ENCODE results near the gene CELSR2. TPM values are rescaled to one million over a fixed set of nuclear protein-coding genes. Genes with fewer than 3 reads are reported as not detected.

CELSR2 gene
- total RNA-seq, 1 experiment from 2014 or later: 8.3 TPM

- intact Hi-C loops (cut with micrococcal nuclease; ENCODE audit: unreplicated experiment): no loop called here
- CTCF ChIA-PET: no interaction called here
- no peaks in the 10 kb centered on the region for H3K27me3 Mint-ChIP-seq (ENCODE audit: insufficient read depth, unreplicated experiment)
- H3K27ac Mint-ChIP-seq (ENCODE audit: unreplicated experiment): no peak overlapping the region
- BruUV-seq (replicated peaks): no TSS peak
- DNase-seq: no peak
- no peaks in the 10 kb centered on the region for H3K4me1 Mint-ChIP-seq (ENCODE audit: low read depth, unreplicated experiment)
- H3K4me3 ChIP-seq (ENCODE audit: low read depth, low read length): no peak overlapping the region
- no peak for TF ChIP-seq CTCF (IDR thresholded peaks at IDR 0.05; ENCODE audit: insufficient read depth in 1 of 2, low read depth in 1 of 2, low read length in 1 of 2, severe bottlenecking in 1 of 2, unreplicated experiment in 1 of 2)
- no peaks in the 10 kb centered on the region for H3K4me1 ChIP-seq
- no peaks in the 10 kb centered on the region for H3K27me3 ChIP-seq (replicated peaks; ENCODE audit: control insufficient read depth, insufficient read depth, low read length)
- H3K36me3 ChIP-seq (ENCODE audit: control insufficient read depth, insufficient read depth, low read length): no peaks in the 10 kb centered on the region
- no peak overlapping the region for H3K4me3 Mint-ChIP-seq (ENCODE audit: unreplicated experiment)
- H3K36me3 Mint-ChIP-seq (ENCODE audit: insufficient read depth, unreplicated experiment): no peaks in the 10 kb centered on the region
- H3K9me3 Mint-ChIP-seq (ENCODE audit: unreplicated experiment): no peaks in the 10 kb centered on the region
- H3K9me3 ChIP-seq: no peaks in the 10 kb centered on the region
- POLR2A ChIA-PET: no interaction called here
Measured at GRCh38 chr1:109290137-109290536, 40.8 kb downstream of the CELSR2 start.

GRCh38 chr1:109290998-109291397 lies 41.7 kb downstream of the CELSR2 start:
- Mint-ChIP-seq H3K4me3 (ENCODE audit: unreplicated experiment) (no peak overlapping the region), H3K4me1 (ENCODE audit: low read depth, unreplicated experiment) (no peaks in the 10 kb centered on the region), H3K36me3 (ENCODE audit: insufficient read depth, unreplicated experiment) (no peaks in the 10 kb centered on the region), H3K27ac (ENCODE audit: unreplicated experiment) (no peak overlapping the region), H3K9me3 (ENCODE audit: unreplicated experiment) (no peaks in the 10 kb centered on the region), H3K27me3 (ENCODE audit: insufficient read depth, unreplicated experiment) (no peaks in the 10 kb centered on the region)
- CTCF ChIA-PET: no interaction called here
- no TSS peak for BruUV-seq (replicated peaks)
- no peaks in the 10 kb centered on the region for H3K36me3 ChIP-seq (ENCODE audit: control insufficient read depth, insufficient read depth, low read length)
- no peak for TF ChIP-seq CTCF (IDR thresholded peaks at IDR 0.05; ENCODE audit: insufficient read depth in 1 of 2, low read depth in 1 of 2, low read length in 1 of 2, severe bottlenecking in 1 of 2, unreplicated experiment in 1 of 2)
- H3K27me3 ChIP-seq (replicated peaks; ENCODE audit: control insufficient read depth, insufficient read depth, low read length): no peaks in the 10 kb centered on the region
- intact Hi-C loops (cut with micrococcal nuclease; ENCODE audit: unreplicated experiment): no loop called here
- POLR2A ChIA-PET: no interaction called here
- H3K4me3 ChIP-seq (ENCODE audit: low read depth, low read length): no peak overlapping the region
- DNase-seq: no peak
- H3K9me3 ChIP-seq: no peaks in the 10 kb centered on the region
- no peaks in the 10 kb centered on the region for H3K4me1 ChIP-seq

GRCh38 chr1:109292364-109292763 lies 43.0 kb downstream of the CELSR2 start:
- Mint-ChIP-seq H3K27ac (ENCODE audit: unreplicated experiment) (no peak overlapping the region), H3K27me3 (ENCODE audit: insufficient read depth, unreplicated experiment) (no peaks in the 10 kb centered on the region), H3K9me3 (ENCODE audit: unreplicated experiment) (no peaks in the 10 kb centered on the region), H3K4me1 (ENCODE audit: low read depth, unreplicated experiment) (no peaks in the 10 kb centered on the region), H3K4me3 (ENCODE audit: unreplicated experiment) (no peak overlapping the region), H3K36me3 (ENCODE audit: insufficient read depth, unreplicated experiment) (no peaks in the 10 kb centered on the region)
- BruUV-seq (replicated peaks): no TSS peak
- Histone ChIP-seq H3K4me1 (no peaks in the 10 kb centered on the region), H3K4me3 (ENCODE audit: low read depth, low read length) (no peak overlapping the region), H3K27me3 (replicated peaks; ENCODE audit: control insufficient read depth, insufficient read depth, low read length) (no peaks in the 10 kb centered on the region), H3K36me3 (ENCODE audit: control insufficient read depth, insufficient read depth, low read length) (no peaks in the 10 kb centered on the region), H3K9me3 (no peaks in the 10 kb centered on the region)
- ChIA-PET CTCF (interaction anchor here (0.6 kb wide), 1 partner anchor 99 kb away, joined by 3 read pairs; no protein-coding TSS in a partner anchor), POLR2A (no interaction called here)
- no peak for TF ChIP-seq CTCF (IDR thresholded peaks at IDR 0.05; ENCODE audit: insufficient read depth in 1 of 2, low read depth in 1 of 2, low read length in 1 of 2, severe bottlenecking in 1 of 2, unreplicated experiment in 1 of 2)
- intact Hi-C loops (cut with micrococcal nuclease; ENCODE audit: unreplicated experiment): no loop called here
- no peak for DNase-seq
